CD4-positive, alpha-beta T cell (primary cell): ENCODE measurements around the gene HSFX4. TPM values are rescaled to one million over a fixed set of nuclear protein-coding genes. Genes with fewer than 3 reads are reported as not detected.

ENCODE experiments used
- ATAC-seq: fragments of 200-7000 bp; cut with Tn5 transposase; one replicate; pipeline ENCODE4 v1.10.0; 2022; ENCODE audit warnings: mild to moderate bottlenecking; ENCODE audit not compliant: poor library complexity
- CTCF ChIA-PET: fragments of 350-600 bp; sonication (Branson Sonifier 250); formaldehyde crosslinking; loops from one replicate; lab custom pipeline; 2021; ENCODE audit warnings: antibody characterized with exemption, inconsistent platforms; lab: Charles Lee
- POLR2A ChIA-PET: fragments of 350-600 bp; sonication (Branson Sonifier 250); formaldehyde crosslinking; loops from one replicate; lab custom pipeline; 2021; ENCODE audit warnings: antibody characterized with exemption, inconsistent platforms; lab: Charles Lee
- DNase-seq, 14 experiments: peaks; one replicate each; pipeline ENCODE4 v3.0.0-alpha.2; 2013 to 2020; ENCODE audit warnings: mixed read lengths in 2 of 14
- H3K27ac ChIP-seq, 2 donors: one replicate each; pipeline versions ENCODE4 v1.5.1 to v1.7.0; 2013; ENCODE audit warnings: low read length in 2 of 2, low read depth in 1 of 2, mild to moderate bottlenecking in 1 of 2
- H3K27me3 ChIP-seq, 2 experiments: 1 replicate in 1 of 2; 2 replicates in 1 of 2; pipeline versions ENCODE4 v1.6.1 to v1.7.0; 2013; ENCODE audit warnings: low read length in 2 of 2, control low read depth in 1 of 2, mild to moderate bottlenecking in 1 of 2, moderate library complexity in 1 of 2; ENCODE audit not compliant: insufficient read depth in 2 of 2, control insufficient read depth in 1 of 2
- H3K36me3 ChIP-seq: one replicate; pipeline ENCODE4 v1.6.1; 2013; ENCODE audit warnings: low read length, control low read depth; ENCODE audit not compliant: insufficient read depth
- H3K4me1 ChIP-seq: one replicate; pipeline ENCODE4 v1.6.1; 2013; ENCODE audit warnings: low read length, control low read depth; ENCODE audit not compliant: insufficient read depth
- H3K4me3 ChIP-seq: one replicate; pipeline ENCODE4 v1.5.1; 2013; ENCODE audit warnings: mild to moderate bottlenecking, low read length, moderate library complexity
- H3K9me3 ChIP-seq, 2 experiments: 1 replicate in 1 of 2; 2 replicates in 1 of 2; pipeline versions ENCODE4 v1.6.1 to v1.7.0; 2013; ENCODE audit warnings: low read length in 2 of 2, mild to moderate bottlenecking in 2 of 2, control low read depth in 1 of 2, moderate library complexity in 1 of 2; ENCODE audit not compliant: control insufficient read depth in 1 of 2, insufficient read depth in 1 of 2
- H3K27ac Mint-ChIP-seq: one replicate; pipeline ENCODE4 v1.8.0; 2020; ENCODE audit warnings: mixed read lengths
- H3K27me3 Mint-ChIP-seq: one replicate; pipeline ENCODE4 v1.8.0; 2021; ENCODE audit warnings: mixed read lengths
- H3K36me3 Mint-ChIP-seq: one replicate; pipeline ENCODE4 v1.8.0; 2021; ENCODE audit warnings: low read depth, mixed read lengths
- H3K4me1 Mint-ChIP-seq: one replicate; pipeline ENCODE4 v1.8.0; 2021; ENCODE audit warnings: low read depth, mixed read lengths
- H3K4me3 Mint-ChIP-seq: one replicate; pipeline ENCODE4 v1.8.0; 2020; ENCODE audit warnings: mild to moderate bottlenecking, mixed read lengths
- H3K9me3 Mint-ChIP-seq: one replicate; pipeline ENCODE4 v1.8.0; 2020; ENCODE audit warnings: mixed read lengths
- CTCF ChIP-seq: fragments of 200-600 bp; IDR thresholded peaks from one replicate; pipeline ENCODE4 v1.8.0; 2022; ENCODE audit warnings: antibody characterized with exemption, mild to moderate bottlenecking
- intact Hi-C, 2 experiments: fragments of 100-400 bp; cut with DNase I in 1 of 2; cut with micrococcal nuclease in 1 of 2; formaldehyde crosslinking; loops; one replicate each; pipeline versions ENCODE4 v1.15.1 to v1.9.0; 2023 to 2025; cut with DNase I, micrococcal nuclease
- total RNA-seq, 174 experiments: library from RNA in 2 of 174; stranded (reverse) in 2 of 174; gene quantifications; one replicate each; pipeline ENCODE4 v1.2.3 and lab custom pipeline; 2021 to 2026

HSFX4 gene
- total RNA-seq, 2 experiments from 2014 or later, result not detected

DNA sequence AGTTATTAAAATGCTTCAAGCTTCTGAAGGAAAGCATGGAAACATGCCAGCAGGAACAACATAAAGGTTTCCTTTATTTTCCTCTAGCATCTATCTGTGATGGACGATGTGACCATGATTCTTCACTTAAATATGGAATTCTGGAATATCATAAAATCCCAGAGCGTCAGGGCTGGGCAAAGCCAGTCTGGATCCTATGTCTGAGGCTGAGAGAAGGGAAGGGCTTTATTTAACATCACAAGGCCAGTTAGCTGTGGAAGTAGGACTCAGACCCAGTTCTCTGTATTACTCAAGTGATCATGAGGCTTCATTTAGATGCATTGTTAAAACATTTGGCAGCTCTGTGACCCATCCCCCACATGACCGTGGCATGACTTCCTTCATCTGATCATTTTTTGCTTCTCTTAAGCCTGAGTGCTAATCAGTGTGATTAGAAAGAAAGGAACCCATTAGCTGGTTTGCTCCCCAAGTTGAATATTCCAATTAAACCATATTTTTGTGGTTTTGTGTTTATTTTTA is 49.8 kb downstream of the HSFX4 start:
- TF ChIP-seq CTCF, result no peak
- no peak for DNase-seq
- ChIA-PET CTCF (no interaction called here), POLR2A (no interaction called here)
- H3K27me3 Mint-ChIP-seq, result no peaks in the 10 kb centered on the region
- Histone ChIP-seq H3K4me3 (no peak overlapping the region), H3K27ac (no peak overlapping the region), H3K36me3 (no peaks in the 10 kb centered on the region), H3K9me3 (no peaks in the 10 kb centered on the region), H3K4me1 (no peaks in the 10 kb centered on the region), H3K27me3 (no peaks in the 10 kb centered on the region)
- no peak overlapping the region for H3K27ac Mint-ChIP-seq
- no peak overlapping the region for H3K4me3 Mint-ChIP-seq
- ATAC-seq, result no peak
- H3K4me1 Mint-ChIP-seq, result no peaks in the 10 kb centered on the region
- intact Hi-C loops, result no loop called here
- peaks cover 6% of the 10 kb centered on the region for H3K36me3 Mint-ChIP-seq
- H3K9me3 Mint-ChIP-seq, result no peaks in the 10 kb centered on the region

Other genes starting within 250 kb of the HSFX4 start
- not detected for gene MAGEA11, start 217.5 kb upstream of the HSFX4 start, total RNA-seq
- under 1 TPM in 1 of 2 experiments, not detected in 1; 0.30 TPM for gene HSFX1, start 155.5 kb upstream of the HSFX4 start, total RNA-seq
- not detected for gene MAGEA9, start 147.6 kb upstream of the HSFX4 start, total RNA-seq
- gene MAGEA8, start 48.4 kb upstream of the HSFX4 start, total RNA-seq, result not detected
- 10 to 100 TPM; 48.7 to 54.7 TPM for gene EOLA2, start 8.9 kb downstream of the HSFX4 start, total RNA-seq